Activated CD4-positive, alpha-beta T cell treated with anti-CD3 and anti-CD28 coated beads, Interleukin-2, amount 50 U/mL, for 1 hour (primary cell): ENCODE measurements around the gene CACNG4.

Source experiments
- DNase-seq: peaks from one replicate; pipeline ENCODE4 v3.0.0-alpha.2; 2020

The CACNG4 gene

DNA sequence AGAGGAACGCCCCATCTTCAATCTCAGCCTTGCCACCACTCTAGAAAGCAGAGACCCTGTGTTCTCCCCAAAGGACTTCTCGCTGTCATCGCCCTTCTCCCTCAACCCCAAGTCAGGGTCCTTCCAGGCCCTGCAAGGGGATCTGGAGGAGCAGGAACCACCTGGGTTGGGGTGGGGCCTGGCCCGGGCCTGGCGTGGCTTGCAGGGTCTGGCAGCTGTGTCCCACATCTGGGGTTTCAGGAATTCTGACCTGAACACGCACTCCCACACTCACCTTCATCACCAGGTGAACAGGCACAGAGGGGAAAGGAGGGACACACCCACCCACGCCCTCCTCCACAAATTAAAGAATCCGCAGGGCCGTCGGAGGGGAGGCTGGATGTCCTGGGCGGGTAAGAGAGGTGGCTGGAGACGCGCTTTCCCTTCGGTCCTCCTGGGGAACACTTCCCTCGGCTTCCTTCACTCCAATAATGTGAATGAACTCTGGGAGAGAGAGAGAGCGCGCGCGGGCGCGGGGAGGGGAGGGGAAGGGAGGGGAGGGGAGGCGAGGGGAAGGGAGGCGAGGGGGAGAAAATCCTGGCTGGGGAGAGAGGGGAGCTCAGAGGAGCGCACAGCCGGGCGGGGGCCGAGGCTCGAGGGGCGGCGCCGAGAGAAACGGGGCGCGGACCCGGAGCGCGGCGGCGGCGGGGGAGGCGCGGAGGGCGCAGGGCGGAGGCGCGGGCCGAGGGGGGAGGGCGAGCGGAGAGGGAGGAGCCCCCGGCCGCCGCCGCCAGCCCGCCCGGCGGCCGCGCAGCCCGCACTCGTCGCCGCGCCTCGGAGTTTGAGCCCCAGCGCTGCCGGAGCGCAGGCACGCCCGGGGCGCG, at the start of gene CACNG4:
Gene CACNG4 (plus strand): TSS at position 799 of the 863 bp plus-strand sequence. CDS start 205 bp downstream, outside the sequence.
- DNase-seq: no peak

DNA sequence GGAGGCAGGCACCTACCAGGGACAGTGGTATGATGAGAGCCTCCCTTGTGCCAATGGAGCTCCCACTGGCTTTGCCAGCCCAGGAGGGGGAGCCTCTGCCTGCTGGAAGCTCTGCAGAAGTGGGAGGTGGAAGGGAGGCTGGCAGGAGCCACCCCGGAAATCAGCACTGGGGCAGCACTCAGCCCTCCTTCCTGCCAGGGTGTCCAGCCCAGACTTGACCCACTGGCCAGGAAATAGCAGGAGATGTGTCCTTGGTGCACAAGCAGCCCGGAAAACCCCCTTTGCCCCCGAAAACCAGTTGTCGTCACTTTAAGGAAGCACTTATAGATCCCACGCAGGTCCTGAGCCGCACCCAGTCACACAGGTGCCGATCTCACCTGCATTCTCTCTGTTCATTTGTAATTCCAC, 49.3 kb upstream of the CACNG4 start:
- no peak for DNase-seq

DNA sequence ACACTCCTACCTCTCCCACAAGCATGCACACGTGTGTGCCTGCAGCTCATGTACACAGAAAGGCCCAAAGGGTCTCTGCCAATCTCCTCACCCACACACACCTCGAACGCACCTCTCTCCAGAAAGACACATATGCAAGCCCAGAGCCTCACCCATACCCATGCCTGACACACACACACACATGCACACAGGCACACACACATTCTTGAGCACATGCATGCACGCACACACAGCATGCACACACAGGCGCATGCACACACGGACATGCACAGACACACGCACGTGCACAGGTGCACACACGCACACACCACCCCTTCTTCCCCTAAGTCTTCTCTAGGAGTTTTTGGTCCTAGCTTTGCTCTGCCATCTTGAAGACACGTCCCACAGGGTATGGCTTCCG, 48.7 kb upstream of the CACNG4 start:
- DNase-seq: no peak

DNA sequence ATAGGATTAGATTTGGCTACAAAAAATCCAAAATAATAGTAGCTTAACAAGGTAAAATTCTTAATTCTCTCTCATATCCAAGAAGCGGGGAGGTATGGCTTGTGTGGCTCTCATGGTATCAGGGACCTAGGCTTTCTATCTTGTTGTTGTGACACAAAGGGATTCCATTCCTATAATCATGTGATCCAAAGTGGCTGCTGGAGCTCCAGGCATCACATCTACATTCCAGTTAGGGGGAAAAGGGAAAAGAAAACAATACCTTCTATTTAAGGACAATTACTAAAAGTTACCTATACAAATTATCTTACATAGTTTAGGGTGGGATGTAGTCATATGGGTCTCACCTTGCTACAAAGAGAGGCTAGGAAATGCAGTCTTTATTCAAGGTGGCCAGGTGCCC, 47.6 kb upstream of the CACNG4 start:
- DNase-seq: no peak

DNA sequence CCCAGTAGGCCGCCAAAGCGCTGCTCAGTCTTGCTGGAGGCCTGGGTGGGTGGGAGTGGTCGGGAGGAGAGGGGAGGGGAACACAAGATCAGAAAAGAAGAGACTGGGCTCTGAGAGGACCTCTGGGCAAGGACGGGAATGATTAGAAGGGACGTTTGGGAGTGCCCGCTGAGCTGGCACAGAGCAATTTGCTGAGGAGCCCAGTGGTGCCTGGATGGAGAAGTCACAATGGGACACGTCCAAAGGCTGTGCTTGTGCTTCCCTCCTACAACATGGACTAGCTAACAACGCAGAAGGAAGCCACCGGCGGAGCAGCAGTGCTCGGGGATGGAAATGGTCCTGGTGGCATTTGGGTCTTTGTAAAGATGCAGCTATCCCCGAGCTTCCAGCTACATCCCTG, 45.6 kb upstream of the CACNG4 start:
- DNase-seq: no peak

DNA sequence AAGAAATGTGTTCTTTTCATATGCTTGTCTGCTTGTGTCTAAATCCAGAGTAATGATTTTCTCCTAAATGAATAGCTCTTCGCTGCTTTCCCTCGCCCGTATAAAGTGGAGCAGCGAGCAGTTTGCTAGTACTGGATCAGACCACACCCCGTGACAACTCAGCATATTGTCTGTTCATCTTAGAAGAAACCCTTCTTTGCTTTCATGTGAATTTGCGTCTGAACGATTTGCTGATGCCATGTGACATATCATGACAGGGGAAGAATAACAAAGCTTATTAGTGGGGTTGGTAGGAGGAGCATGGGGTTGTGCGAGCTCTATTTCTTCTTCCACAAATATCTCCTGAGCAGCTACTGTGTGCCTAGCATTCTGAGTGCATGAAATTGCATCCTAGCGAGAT, 44.1 kb upstream of the CACNG4 start:
- DNase-seq: no peak

DNA sequence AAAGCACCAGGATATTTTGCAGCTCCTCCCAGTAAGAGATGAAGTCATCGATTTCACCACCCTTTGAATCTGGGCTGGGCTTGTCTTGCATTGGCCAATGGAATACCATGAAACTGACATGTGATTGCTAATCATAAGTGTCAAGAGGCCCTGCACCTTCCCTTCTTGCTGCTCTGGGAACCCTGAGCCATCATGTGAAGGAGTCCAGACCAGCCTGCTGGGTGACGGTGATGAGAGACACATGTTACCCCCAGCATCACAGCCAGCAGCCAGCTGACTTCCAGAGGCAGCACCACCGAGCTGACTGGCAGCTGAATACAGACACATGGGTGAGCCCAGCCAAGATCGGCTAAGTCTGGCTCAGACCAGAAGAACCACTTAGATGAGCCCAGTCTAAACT, 43.6 kb upstream of the CACNG4 start:
- DNase-seq: no peak

DNA sequence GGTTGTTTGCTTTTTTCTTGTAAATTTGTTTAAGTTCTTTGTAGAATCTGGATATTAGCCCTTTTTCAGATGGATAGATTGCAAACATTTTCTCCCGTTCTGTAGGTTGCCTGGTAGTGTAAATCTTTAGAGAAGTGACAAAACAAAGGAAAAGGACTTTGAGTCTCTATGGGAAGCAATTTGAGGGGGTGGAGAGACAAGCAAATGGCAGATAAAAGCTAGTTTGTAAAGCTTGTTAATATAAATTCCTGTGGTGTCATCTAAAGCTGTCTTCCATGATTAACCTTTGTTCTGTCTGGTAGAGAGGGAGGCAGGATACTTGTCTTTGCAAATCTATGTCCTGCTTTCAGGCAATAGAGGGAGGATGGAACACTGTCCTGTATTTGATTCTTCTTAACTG, 40.6 kb upstream of the CACNG4 start:
- no peak for DNase-seq

DNA sequence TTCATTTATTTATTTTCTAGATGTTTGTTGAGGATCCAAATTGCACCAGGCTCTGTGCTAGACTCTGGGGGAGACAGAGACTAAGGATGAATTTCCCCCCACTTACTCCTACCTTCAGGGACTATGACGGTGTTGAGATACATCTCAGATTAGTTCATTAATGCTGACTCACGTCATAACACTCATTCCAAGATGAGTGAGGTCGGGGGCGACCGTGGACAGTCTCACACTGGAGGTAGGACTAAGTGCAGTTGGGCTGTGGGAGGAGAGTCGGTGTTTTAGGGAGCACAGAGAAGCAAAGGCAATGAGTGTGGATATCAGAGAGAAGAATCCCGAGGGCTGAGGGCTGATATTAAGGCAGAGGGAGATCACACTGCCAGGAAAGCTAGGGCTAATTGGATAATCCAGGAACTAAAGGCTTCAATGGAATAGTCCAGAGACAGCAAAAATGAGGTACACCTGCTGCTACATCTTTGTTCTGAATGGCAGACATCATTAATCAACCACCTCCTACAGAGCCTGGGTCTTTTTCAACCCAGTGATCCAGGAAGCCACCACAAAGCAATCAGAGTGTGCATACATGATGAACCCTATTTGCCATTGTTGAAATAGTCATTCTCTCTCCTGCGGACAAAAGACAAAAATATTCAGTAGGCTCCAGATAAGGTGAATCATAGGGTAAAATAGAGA, 38.6 kb upstream of the CACNG4 start:
- DNase-seq: no peak

DNA sequence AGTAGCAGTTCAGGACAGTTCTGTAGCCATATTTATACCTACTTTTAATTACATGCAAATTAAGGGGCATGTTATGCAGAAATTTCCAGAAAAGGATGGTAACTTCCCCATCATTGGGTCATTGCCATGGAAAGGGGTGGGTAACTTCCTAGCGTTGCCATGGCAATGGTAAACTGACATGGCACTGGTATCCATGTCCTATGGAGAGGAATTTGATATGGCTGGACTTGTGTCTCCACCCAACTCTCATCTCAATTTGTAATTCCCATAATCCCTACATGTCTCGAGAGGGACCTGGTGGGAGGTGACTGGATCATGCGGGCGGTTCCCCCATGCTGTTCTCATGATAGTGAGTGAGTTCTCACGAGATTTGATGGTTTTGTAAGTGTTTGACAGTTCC, 35.6 kb upstream of the CACNG4 start:
- no peak for DNase-seq

DNA sequence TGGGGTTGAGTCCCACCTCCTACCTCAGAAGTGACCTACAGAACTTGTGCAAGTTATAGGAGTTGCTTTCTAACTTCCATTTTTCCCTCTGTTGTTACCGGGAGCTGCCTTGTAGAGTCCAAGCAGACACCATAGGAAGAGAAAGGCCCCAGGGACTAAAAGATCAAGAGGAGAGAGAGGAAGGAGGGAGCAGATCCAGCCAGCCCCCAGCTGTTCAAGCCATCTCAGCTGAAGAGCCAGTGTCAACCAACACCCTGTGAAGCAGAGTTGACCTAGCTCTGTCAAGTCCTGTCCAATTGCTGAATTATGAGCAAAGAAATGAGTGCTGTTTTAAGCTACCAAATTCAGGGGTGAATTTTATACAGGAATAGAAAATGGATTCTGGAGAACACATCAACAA, 34.9 kb upstream of the CACNG4 start:
- DNase-seq: no peak

DNA sequence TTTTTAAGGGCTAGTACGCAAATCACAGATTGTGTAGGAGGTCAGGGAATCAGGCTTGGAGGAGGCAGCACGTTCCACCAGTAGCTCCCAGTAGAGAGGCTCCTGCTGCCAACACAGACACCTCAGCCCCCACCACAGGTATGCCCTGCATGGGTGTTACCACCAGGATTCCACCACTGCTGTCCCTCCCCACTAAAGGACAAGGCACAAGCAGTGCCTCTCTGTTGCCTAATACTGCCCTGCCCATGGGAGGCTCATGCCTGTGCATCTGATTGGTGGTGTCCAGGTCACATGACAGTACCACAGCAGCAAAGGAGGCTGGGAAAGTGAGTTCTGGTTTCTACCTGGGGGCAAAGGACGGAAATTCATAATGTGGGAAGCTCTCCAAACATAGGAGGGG, 33.6 kb upstream of the CACNG4 start:
- DNase-seq: no peak

DNA sequence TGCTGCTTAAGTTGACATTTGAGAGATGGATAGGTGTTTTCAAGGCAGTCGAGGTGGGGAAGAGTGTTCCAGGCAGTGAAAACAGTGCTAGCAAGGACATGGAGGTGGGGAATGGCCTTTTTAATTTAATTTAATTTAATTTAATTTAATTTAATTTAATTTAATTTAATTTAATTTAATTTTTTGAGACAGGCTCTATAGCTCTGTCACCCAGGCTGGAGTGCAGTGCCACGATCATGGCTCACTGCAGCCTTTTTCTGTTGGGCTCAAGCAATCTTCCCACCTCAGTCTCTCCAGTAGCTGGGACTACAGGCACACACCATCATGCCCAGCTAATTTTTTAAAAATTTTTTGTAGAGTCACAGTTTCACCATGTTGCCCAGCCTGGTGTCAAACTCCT, 32.2 kb upstream of the CACNG4 start:
- no peak for DNase-seq

DNA sequence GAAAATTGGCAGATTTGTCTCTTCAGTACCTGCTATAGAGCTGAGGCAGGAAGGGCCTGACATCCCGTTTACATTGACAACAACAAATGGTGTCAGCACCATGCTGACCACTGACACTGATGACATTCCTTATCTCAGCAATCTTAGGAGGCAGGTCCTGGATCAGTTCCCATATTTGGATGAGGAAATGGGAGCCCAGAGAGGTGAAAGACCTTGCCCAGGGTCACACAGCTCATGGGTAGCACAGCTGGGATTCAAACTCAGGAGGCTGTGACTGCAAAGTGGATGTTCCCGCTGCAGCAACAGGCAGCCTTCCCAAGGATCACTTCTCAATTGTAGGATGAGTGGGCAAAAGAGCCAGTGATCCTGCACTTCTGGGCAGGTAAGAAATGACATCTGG, 30.5 kb upstream of the CACNG4 start:
- no peak for DNase-seq

DNA sequence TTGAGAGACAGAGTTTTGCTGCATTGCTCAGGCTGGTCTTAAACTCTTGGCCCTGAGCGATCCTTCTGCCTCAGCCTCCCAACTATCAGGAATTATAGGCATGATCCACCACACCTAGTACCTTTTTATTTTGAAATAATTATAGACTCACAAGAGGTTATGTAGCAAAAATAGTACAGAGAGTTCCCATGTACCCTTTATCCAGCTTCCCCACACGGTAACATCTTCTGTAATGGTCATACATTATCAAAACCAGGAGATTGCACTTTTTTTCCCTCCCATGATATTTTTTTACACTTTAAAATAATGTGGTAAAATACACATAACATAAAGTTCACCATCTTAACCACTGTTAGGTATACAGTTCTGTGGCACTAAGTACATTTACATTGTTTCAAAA, 28.8 kb upstream of the CACNG4 start:
- no peak for DNase-seq

DNA sequence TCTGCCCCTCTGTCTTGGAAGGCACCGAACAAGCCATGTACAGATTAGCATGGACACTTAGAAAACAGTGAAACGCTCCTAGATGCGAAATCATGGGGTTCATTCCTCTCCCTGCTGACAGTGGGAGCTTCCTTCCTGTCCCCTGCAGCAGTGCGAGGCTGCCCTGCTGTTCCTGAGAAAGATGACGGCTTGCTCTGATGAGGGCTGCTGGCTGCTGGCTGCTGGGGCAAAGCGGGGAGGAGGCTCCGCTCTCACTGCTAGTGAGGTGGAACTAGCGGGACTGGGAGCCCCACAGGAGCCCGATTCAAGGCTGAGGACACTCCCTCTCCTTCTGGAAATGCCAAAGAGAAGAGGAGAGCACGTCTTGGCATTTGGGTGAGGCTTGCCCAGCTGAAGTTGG, 25.9 kb upstream of the CACNG4 start:
- DNase-seq: no peak

DNA sequence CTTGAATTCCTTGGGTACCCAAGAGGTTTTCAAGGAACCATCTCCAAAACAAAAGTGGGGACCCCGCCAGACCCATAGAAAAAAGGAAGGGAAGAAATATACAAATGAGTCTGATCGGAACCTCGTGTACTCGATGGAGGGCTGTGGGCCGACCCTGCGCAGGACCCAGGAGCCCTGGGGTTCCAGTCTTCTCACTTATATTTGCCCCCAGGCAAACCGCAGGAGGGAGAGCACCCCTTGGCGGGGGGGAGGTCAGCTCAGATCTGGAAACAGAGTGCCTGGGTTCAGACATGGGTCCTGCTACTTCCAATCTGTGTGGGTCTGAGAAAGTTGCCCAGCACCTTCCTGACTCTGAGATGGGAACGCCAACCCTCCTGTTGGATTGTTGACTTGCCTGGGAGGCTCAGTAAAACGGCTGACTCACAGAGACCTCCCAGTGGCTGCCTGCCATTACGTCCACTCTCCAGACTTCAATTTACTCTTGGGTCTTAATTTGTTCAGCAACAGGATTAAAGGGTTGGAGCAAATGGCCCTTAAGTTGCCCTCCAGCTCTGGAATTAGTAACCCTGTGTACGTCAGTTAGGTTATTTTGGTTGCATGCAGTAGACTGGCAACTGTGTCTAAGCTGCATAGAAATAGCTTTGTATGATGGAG, 24.9 kb upstream of the CACNG4 start:
- DNase-seq: no peak

DNA sequence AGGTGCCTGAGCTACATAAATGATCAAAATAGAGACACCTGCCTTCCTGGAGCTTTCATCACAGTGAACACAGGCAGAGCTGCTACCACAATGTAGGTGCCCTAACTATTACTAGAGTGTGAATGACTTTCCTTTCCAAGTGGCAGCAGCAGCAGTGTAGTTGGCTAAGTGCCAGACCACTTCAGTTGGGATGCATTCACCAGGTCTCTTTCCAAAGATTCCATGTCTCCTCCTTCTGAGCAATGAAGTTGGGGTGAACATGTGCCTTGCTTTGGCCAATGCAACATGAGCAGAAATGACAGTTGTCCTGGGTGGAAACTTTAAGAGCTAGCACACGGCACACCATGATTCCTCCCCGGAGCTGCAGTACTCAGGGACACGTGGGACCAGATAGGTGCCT, 23.3 kb upstream of the CACNG4 start:
- no peak for DNase-seq

DNA sequence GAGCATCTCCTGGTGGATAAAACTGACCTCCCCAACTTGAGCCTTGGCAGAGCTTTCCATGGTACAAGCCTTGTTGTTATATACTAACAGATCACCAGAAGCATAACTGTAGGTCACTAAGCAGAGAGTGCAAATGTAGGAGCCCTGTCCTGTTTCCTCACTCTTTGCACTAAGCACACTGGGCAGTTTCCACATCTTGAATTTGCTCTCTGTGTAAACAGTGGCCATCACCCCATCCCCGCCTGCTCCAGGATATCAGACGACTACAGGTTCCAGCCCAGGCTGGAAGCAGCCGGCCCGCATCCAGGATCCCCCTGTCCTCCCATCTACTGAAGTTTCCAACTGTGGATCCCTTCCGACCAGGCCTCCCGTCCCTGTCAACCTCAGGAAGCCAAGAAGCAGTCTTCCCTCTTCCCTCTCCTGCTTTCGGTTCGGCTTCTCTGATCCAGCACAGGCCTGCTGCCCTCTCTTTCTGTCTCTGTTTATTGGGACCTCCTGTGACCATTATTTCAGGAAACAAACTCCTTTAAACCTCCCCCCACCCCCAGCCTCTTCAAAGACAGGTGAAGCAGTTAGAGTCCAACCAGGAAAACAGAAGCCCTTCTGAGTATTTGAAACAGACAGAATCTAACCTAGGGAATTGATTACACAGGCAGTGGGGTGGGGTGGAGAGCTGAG, 22.6 kb upstream of the CACNG4 start:
- DNase-seq: no peak

DNA sequence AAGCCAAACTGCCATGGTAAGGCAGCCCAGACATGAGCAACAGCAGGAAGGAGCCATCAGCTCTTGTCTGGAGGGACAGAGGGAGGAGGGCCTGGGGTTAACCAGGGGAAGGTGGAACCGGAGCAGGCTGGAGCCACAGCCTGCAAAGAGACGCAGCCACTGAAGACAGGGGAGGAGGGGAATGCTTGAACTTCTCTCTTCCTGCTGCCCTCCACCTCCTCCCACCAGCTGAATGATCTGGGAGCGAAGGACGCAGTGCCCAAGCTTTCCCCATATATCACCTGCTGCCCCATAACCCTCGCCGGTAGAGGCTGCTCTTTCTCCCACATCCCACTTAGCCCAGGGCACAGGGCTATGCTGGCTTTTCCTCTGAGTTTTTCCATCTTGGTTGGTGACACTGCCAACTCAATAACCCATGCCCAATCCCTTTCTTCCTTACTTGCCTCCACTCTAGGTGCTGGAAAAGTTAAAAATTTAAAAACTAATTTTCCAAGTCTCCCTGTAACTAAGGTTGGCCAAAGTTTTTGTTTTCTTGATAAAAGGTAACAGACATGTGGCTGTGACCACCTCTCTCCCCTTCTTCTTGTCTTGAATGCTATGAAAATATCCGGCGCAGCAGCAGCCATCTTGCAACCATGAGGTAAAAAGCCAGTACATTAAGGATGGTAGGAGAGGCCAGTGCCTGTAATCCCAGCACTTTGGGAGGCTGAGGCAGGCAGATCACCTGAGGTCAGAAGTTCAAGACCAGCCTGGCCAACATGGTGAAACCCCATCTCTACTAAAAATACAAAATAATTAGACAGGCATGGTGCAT, 21.8 kb upstream of the CACNG4 start:
- no peak for DNase-seq

DNA sequence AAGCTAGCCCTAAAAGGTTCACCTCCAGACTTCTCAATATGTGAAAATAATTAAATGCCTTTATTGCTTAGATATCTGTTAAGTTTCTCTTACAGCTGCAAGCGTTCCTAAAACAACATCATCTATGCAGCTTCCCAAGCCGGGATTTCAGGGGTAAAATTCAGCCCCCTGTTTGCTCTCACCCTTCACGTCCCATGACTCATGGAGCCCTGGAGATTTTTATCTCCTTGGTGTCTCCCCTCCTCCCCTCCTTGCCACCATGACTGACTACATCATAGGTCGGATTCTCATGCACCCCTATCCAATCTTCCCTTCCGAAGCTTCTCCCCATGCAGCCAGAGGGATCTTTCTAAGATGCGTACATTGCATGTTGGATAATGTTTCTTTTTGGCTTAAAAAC, 21.0 kb upstream of the CACNG4 start:
- DNase-seq: no peak

DNA sequence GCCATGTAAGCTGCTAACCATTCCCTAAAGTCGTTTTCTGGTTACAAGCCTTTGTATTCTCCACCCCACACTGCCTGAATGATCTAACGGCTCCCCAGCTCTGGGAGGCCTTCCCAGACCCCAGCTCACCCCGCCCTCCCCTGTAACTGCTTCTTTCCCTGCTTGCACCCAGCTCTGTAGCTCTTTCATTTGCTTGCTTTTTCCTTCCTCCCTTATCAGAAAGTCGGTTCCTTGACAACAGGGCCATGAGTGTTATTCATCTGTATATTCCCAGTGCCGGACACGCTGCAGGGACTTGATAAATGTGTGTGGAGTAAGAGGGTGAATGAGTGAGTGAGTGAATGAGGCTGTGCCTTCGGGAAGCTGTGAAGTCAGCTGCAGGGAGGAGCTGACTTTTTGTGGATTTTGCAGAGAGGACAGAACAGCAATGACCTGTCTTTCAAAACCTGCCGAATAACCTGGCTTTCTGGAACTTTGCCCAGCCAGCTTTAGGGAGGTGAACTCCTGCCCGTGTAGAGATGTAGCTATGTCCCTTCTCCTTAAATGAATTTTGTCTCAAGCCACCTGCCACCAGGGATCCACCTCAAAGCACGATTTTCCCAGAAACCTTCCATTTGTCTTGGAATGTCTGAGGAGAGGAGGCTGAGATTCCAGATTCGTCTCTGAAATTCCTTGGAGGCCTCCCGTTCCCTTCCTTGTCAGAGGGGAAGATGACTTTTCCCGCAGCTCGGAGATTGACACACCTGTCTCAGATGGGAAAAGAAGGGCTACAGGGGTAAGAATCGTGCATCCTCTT, 20.0 kb upstream of the CACNG4 start:
- no peak for DNase-seq
